ENCODE measurements around the gene FOXN3.
"Not testable (repeated sequence)": the region's sequence is repeated elsewhere in the genome, so short reads cannot be mapped to it uniquely, and the experiment has no call there.

The FOXN3 gene

DNA sequence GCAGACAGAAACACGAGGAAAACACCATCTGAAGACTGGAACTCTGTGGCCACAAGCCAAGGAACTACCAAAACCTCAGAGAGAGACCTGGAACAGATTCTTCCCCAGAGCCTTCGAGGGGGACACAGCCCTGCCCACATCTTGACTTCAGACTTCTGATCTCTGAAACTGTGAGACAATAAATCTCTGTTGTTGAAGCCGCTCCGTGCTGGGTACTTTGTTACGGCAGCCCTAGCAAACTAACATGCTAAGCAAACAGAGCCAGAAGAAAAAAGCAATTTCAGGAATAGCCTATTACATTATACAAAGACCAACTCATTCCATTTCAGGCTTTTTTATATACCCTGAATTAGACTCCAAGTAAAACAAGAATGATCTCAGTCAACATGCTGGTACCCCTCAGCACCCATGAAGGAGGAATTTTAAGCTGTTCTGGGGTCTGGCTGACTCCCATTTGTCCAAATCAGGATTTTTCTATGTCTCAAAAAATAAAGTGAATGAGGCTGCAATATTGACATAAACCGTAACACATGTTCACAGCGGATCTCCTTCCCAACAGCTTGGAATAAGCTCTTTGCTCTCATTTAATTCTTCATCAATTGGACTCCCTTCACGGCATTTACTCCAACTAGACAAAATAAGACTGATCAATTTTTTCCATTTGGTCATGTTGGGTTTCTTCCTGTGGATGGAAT is 190.1 kb downstream of the FOXN3 start:
- no peak for DNase-seq (ENCODE audit: low spot score)

DNA sequence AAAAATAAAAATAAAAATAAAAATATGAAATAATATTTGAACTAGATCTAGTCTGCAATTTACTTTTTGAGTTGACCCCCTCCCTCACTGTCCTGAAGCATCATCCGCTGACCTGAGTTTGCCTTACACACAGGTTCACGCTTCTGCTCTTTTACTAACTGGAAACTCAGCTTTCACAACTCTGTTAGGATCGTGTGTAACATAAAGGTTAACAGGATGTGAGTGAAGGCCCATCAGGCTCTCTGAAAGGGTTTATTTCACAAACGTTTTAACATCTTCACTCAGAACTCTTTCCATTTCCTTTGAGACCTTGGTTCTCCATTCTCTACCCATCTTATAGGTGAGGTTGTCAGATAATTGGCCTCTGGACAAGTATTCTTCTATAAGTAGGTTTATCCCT is 191.4 kb downstream of the FOXN3 start:
- DNase-seq (ENCODE audit: low spot score): no peak

DNA sequence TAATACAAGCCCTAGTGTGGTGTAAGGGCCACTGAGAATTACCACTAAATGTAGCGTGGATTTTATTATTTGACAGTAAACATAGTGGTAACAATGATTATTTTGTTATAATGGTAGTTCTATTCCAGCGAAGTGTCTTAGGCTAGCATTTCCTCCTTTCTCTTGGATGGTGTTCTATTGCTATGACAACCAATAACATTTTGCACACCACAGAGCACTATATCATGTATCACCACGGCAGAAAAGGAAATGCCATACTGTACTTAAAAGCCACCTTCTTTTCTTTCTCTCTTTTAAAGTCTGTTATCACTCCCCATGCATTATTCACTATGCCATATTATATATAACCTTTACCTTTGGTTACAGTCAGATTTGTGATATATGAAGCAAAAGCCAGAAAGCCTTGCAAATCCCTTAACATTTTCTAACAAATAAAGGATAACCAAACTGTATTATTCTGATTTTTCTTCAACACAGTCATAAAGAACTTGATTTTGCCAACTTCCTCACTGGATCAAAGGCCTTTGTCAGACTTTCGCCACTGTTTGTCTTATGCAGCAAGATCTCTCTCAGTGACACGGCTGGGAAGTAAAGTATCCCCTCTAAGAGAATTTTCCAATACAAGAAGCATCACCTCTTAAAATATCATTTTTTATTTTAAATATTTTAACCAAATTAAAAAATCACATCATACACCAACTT is 195.8 kb downstream of the FOXN3 start:
- no peak for DNase-seq (ENCODE audit: low spot score)

DNA sequence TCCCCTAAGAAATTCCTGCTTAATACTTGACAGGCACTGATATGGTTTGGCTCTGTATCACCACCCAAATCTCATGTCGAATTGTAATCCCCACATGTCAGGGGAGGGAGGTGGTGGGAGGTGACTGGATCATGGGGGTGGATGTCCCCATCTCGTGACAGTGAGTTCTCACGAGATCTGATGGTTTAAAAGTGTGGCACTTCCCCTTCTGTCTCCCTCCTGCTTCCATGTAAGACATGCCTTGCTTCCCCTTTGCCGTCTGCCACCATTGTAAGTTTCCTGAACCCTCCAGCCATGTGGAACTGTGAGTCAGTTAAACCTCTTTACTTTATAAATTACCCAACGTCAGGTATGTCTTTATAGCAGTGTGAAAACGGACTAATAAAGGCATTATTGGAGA is 198.0 kb downstream of the FOXN3 start:
- no peak for DNase-seq (ENCODE audit: low spot score)

DNA sequence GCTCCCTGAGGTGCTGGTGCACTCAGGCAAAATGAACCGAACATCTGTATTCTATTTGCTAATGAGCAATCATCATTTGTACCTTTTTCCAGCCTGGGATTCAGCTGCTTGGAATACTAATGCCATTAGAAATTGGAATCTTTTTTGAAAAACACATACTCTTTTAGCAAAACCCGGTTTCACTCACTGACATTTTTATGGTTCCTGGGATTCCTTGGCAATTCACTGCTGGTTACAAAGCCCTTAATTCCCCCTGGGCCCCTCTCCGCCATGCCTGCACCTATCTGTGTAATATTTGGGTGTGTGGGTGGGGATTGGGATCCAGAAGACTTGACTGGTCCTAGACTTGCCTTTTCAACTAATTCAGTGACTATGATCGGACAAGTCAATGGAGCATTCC is 199.1 kb downstream of the FOXN3 start:
- no peak for DNase-seq (ENCODE audit: low spot score)

DNA sequence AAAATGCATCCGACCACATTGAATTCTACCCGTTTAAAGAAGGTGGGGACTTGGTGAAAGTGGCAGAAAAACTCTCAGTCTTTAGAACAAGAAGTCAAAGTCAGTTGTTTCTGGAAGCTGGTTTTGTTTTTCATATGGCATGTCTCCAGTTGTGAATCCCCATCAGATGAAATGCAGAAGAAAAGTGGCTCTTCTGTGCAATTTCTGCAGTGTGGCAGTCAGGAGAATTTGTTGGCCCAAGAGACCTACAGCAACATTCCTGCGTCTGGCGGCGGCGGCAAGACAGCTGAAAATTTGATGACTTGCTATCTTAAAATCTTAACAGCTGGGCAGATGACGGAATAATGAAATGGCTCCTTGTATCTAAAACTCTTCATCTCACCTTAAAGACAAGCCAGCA is 201.5 kb downstream of the FOXN3 start:
- DNase-seq (ENCODE audit: low spot score): no peak

DNA sequence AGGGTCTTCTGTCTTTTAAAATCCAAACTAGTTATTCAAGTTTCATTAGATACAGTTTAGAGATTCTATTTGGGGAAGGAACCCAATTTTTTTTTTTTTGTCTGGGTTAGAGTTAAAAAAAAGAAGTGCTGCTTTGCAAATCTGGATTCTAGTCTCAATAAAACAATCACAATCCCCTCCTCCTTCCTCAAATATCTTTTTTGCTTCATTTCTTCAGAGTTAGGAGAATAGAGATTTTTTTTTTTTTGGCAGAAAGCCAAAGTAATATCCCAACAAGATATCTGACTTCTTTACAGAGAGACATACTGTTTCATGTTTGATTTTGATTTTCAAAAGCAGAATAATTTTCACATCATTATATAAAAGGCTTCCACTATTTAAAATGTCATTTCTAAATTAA is 201.9 kb downstream of the FOXN3 start:
- no peak for DNase-seq (ENCODE audit: low spot score)

DNA sequence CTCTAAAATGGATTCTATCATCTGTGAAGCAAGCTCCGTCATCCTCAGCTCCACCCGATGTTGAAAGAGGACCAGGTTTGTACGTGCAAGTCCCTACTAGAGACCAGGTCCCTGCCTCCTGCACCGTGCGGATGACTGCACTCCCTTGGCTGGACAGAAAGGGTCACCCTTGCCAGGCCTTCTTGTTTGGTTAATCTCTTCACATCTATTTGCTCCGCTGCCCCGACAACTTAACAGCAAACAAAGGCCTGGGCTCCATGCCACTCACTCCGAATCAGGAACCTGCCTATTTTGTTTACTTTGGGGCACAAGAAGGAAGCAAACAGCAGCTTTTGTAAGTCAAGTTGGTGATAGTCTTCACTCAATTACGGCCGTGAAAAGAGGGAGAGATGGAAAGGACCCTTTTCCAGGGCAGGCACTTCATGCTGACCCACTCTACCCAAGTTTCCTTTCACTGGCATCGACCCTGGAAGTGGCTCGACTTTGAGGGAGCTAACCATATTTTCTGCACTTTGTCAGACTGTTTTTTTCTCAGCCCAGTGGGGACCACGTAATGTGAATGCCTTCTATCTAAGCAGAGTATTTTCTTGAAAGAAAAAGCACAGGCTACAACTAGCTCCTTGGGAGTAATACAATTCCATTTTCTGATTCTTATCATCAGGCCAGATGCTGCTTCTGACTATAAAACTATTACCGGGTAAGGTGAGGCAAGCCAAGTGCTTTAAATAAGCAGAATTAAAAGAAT is 202.6 kb downstream of the FOXN3 start:
- DNase-seq (ENCODE audit: low spot score): no peak

DNA sequence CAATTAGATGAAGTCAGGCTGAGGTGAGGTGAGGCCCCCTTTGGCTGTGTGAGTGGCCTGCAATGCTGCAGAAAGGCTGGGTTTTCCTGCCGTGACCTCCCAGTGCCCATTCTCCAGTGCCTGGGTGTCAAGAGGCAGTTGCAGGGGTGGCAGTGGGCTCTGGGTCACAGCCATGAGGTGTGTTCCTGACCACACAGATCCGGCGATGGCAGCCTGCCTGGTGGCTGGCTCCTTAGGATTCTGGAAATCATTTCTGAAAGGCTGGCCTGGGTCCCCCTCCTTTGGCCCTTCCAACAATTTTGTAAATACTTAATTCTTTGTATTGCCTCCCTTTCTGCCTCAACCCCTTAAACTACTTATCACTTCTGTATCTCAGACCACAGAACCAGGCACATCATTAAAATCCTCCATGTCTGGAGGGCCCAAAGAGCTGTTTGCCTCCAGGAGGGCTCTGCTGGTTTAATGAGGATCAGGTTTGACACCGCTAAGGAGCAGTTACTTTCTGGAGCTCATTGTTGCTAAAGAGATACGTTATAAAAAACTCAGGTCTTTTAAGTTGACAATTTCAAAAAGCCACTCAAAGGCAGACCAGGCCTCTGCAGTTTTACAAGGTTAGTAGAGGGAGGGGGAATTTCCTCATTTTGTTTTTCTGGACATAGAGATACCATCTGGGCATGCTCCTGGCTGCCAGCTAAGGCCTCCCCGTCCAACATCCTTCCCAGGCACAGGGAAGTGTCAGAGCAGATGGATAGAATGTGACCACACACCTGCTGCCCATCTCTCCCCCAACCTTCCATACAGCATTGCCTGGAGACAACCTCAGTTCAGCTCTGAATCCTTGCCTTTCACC is 204.4 kb downstream of the FOXN3 start:
- DNase-seq (ENCODE audit: low spot score): no peak

DNA sequence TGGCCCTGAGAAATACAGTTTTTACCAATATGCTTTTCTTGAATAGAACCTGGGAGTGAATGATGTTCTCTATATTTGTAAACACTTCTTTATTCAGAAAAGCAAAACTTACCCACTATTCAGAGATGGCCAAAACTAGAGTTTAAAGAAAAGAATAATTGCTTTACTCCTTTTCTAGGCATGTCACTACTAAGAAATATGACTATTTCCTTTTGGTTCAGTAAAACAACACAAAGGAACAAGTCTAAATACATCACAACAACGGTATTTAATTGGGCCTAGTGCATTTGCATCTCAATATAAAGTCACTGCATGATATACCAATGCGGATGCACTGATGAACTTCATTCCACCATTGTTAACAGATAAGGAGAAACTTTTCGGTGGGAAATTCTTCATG is 207.5 kb downstream of the FOXN3 start:
- no peak for DNase-seq (ENCODE audit: low spot score)

DNA sequence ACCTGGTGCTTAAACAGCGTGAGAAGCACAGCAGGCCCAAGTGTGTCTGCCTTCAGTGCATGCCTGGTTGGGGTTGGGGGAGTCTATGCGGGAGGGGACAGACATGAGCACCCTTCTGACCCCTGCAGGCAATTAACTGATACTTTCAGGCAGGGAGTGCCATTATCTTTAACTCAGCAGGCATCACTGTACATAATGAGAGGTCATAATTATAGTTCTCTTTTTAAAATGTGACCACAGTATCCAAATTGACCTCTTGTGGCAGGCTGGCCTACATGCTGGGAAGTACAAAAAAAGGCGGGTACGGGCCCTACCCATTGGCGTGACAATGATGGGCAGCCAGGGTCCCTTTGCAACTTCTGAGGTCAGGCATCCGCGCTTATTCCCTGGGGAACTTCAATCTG is 209.1 kb downstream of the FOXN3 start:
- no peak for DNase-seq (ENCODE audit: low spot score)

DNA sequence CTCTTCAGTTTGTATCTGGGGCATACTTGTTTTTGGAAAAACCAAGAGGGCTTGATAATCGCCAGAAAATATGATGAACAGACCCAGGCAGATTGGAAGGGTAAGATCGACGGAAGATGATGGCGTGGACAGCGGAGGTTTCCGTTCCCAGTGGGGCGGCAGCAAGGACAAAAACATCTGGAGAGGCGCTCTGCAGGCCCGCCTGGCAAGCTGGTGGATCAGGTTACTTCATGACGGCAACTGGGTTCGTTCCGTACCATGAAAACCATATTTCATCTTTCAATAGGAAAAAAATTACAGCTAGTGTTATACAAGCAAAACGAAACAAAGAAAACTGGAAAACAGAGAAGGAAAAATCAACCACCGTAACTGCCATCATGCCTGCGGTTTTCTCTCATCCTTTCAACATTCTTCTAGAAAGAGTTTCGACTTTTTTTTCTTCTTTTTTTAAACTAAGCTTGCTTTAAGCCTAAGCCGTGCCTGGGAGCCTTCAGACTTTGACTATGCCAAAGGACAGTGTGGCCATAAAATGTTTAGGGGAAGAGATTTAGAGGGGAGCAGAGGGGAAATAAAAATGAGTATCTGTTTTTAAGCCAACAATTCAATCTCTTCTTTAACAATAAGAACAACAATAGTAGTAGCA is 210.5 kb downstream of the FOXN3 start:
- no peak for DNase-seq (ENCODE audit: low spot score)

DNA sequence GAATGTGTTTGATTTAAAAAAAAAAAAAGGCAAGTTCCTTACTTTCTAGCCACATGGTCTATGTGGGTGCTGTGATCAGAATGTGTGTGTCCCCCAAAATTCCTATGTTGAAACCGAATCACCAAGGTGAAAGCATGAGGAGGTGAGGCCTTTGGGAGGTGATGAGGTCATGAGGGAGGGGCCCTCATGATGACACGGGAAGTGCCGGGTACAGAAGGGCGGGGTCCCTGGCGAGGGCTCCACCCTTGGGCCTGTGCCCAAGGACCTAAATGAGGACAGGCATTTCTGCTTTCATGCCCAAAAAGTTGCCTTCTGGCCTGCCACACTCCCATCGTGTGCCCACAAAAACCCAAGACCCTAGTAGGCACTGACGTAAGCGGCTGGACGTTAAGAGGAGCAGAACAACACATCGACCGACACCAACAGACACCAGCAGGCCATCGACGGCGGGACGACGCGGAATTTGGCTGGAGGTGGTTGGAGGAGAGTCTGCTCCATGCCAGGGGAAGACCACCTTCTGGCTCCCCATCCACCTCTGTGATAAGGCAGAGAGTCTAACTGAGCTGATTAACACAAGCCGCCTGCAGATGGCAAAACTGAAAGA is 211.8 kb downstream of the FOXN3 start:
- peak; percentile 82 for DNase-seq (ENCODE audit: low spot score)

DNA sequence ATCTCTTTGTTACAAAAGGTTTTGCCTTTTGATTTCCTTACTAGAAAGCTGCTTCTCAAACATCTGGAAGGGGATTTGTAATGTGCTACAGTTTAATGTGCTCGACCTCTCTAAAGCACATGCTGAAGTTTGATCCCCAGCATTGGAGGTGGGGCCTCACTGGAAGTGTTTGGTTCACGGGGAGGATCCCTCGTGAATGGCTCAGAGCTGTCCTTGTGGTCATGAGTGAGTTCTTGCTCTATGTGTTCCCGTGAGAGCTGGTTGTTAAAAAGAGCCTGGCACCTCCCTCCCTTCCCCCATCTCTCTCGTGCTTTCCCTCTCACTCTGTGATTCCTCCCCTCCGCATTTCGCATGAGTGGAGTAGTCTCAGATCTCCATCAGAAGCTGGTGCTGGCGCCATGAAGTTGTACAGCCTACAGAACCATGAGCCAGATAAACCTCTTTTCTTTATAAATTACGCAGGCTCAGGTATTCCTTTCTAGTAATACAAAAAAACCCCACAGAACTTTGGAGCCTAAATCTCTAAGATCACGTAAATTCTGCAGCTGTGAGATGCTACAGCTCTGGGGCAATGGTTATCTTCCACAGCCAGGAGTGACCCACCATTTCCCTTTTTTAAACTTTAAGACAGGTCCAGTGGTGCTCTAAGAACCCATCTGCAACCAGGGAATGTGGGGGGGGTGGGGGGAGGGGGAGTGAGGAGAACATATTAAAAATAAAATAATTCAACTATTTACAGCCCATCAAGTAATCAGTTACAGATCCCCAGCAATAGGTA is 214.4 kb downstream of the FOXN3 start:
- DNase-seq (ENCODE audit: low spot score): no peak

DNA sequence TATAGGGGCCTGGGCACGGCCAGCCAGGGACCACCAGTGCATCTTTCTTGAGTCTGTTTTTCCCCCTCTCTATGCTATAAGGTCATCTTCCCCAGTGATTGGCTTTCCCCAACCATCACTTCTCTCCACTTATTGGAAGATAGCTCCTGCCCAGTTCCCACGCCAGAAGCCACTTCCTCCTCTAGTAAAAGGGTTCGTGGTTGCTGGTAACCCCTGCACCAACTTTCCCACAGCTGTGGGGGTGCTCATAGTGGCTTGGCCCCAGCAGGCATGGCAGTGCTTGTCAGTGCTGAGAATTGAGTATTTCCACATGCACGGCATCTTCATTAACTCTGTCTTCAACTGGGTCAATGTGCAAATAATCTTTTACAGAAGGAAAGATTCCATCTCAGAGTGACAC is 215.4 kb downstream of the FOXN3 start:
- no peak for DNase-seq (ENCODE audit: low spot score)

DNA sequence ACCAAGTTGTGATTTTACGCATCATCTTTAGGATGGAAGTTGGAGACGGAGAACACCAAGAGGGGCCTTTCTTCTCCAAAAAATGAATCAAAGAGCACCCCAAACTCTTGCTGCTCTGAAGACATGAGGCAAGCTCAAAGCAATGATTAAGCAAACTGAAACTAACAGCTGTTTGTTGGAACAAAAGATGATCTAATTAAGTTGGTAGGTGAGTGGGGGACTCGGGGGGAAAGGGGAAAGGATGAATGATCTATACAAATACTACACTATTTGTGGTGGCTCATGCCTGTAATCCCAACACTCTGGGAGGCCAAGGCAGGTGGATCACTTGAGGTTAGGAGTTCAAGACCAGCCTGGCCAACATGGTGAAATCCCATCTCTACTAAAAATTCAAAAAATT is 217.7 kb downstream of the FOXN3 start:
- not testable (repeated sequence) for DNase-seq (ENCODE audit: low spot score)

DNA sequence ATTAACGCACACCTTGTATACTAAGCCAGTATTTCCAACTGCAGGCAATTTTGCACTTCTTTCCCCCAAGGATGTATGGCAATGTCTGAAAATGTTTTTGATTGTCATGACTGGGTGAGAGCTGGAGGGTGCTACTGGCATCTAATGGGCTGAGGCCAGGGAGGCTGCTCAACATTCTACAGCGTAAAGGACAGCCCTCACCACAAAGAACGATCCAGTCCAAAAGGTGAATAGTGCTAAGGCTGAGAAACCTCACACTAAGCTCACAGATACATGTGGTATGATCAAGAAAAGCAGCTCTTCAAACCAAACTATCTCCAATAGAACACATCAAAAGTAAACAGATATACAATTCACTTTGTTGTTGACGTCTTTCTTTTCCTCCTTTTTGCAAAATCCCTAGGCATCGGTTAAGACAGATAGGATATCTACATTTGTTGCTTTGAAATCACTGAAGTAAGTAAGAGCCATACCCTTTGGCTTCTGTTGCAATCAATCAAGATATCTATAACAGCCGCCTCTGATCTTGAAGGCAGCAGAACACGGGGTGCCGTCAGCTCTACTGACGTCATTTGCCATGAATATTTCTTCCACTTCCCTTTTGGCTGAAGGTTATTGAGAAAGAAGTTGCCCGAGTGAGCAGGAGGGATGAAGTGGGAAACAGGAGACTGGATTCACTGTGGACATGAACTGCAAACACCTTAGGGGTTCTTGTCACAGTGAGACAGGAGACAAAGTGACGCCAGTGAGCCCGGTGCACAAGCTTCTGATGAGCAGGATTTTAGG is 218.3 kb downstream of the FOXN3 start:
- no peak for DNase-seq (ENCODE audit: low spot score)

DNA sequence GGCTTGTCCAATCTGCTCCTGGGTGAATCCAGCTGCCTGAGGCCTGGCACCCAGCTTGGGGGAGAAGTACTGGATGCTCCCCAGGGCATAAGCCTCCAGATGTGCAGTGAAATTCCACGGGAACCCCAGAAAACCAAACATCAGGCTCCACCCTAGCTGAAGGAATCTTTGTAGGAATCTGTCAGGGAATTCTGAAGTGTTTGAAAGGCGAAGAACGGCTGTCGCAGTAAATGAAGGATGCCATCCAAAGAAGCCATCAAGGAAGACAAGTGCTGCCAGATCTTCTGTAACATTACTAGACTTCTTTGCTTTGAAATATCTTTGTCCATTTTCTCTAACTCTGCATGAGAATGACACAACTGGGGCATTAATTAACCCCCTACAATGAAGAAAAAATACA is 219.4 kb downstream of the FOXN3 start:
- DNase-seq (ENCODE audit: low spot score): no peak

DNA sequence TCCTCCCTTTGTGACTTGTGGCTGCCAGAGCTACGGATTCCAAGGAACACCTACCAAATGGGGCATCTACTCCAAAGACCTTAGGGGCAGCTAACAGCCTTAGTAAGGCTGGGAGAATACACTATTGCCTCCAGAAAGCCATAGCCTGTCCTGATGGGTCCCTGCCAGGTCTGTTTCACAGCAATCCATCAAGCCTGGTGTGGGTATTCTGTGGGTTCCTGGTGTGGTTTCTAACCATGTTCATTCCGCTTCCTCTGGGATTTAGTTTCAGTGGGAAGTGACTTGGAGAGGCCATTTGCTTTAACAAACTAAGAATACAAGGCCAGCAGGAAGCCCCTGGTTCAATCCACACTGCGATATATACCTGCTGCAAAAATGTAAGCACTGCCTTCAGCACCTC is 220.5 kb downstream of the FOXN3 start:
- DNase-seq (ENCODE audit: low spot score): no peak

DNA sequence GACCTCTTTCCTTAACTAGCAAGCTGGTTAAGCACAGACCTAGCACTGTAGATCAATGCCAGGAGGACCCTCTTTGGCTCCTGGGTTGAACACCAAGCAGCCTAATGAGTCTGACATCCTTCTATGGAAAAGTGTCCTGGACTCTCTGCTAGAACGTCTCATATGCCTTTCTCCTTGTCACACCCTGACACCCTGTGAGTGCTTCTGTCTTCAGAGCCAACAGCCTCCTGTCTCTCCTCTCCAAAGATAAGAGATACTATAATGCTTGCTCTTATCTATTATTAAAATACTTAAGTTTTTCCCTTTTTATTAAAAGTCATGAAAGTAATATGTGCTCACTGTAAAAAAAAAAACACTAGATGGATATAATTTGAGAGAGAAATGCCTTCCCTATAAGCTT is 222.7 kb downstream of the FOXN3 start:
- DNase-seq (ENCODE audit: low spot score): peak; percentile 18

All from hematopoietic multipotent progenitor cell treated with erythropoietin and hydrocortisone succinate and interleukin-3 and kit ligand, for 17 days (in vitro differentiated cells).